Natural killer cell (primary cell): Measurements from ENCODE around the gene PREX1. TPM values are rescaled to one million over a fixed set of nuclear protein-coding genes. Genes with fewer than 3 reads are reported as not detected.

Experiments
- ATAC-seq, 3 donors: fragments of 150-1000 bp in 2 of 3; fragments of 200-7000 bp in 1 of 3; cut with Tn5 transposase; 1 replicate in 1 of 3; 2 replicates in 2 of 3; pipeline ENCODE4 v1.10.0; 2021; ENCODE audit warnings: mild to moderate bottlenecking in 2 of 3, moderate library complexity in 2 of 3
- DNase-seq, 2 donors: peaks; one replicate each; pipeline versions ENCODE4 v3.0.0 to v3.0.0-alpha.2; 2013 to 2021; ENCODE audit warnings: mixed read lengths in 1 of 2
- H3K27ac ChIP-seq: one replicate; pipeline ENCODE4 v1.5.1; 2013; ENCODE audit warnings: mild to moderate bottlenecking, low read length
- H3K27me3 ChIP-seq: one replicate; pipeline ENCODE4 v1.6.1; 2013; ENCODE audit warnings: low read length; ENCODE audit not compliant: control insufficient read depth, insufficient read depth
- H3K36me3 ChIP-seq: one replicate; pipeline ENCODE4 v1.6.1; 2013; ENCODE audit warnings: low read length; ENCODE audit not compliant: control insufficient read depth, insufficient read depth
- H3K4me1 ChIP-seq: one replicate; pipeline ENCODE4 v1.6.1; 2013; ENCODE audit warnings: low read length; ENCODE audit not compliant: control insufficient read depth, insufficient read depth
- H3K4me3 ChIP-seq: one replicate; pipeline ENCODE4 v1.5.1; 2013; ENCODE audit warnings: low read length
- H3K9me3 ChIP-seq: one replicate; pipeline ENCODE4 v1.6.1; 2013; ENCODE audit warnings: low read length; ENCODE audit not compliant: control insufficient read depth, insufficient read depth
- H3K27ac Mint-ChIP-seq, 2 donors: one replicate each; pipeline ENCODE4 v1.8.0; 2022; ENCODE audit warnings: mild to moderate bottlenecking in 2 of 2, mixed read lengths in 2 of 2, moderate library complexity in 1 of 2
- H3K27me3 Mint-ChIP-seq, 2 donors: one replicate each; pipeline ENCODE4 v1.8.0; 2022; ENCODE audit warnings: low read depth in 2 of 2, mixed read lengths in 2 of 2
- H3K36me3 Mint-ChIP-seq: one replicate; pipeline ENCODE4 v1.8.0; 2022; ENCODE audit warnings: mixed read lengths
- H3K4me1 Mint-ChIP-seq, 2 donors: one replicate each; pipeline ENCODE4 v1.8.0; 2022; ENCODE audit warnings: mixed read lengths in 2 of 2
- H3K4me3 Mint-ChIP-seq: one replicate; pipeline ENCODE4 v1.8.0; 2022; ENCODE audit warnings: mild to moderate bottlenecking, moderate library complexity, mixed read lengths
- H3K9me3 Mint-ChIP-seq, 2 donors: one replicate each; pipeline ENCODE4 v1.8.0; 2022; ENCODE audit warnings: mixed read lengths in 2 of 2
- CTCF ChIP-seq: fragments of 200-600 bp; IDR thresholded peaks from one replicate; pipeline ENCODE4 v1.8.0; 2022; ENCODE audit warnings: antibody characterized with exemption
- WGBS: methylation state at CpG from one replicate; pipeline ENCODE4 v1.1.7; 2013; ENCODE audit warnings: missing lambda C conversion rate; ENCODE audit not compliant: insufficient coverage; 5-methylcytosine and 5-hydroxymethylcytosine counted together
- intact Hi-C: fragments of 100-400 bp; cut with micrococcal nuclease; formaldehyde crosslinking; loops from one replicate; pipeline ENCODE4 v1.14.2; 2022
- total RNA-seq, 4 donors: library from RNA; stranded (reverse); fragments of 120-200 nt in 1 of 4; gene quantifications; one replicate each; pipeline versions ENCODE4 v1.2.3 to v1.2.4, GENCODE V29; 2013 to 2022

The PREX1 gene
- total RNA-seq, 3 donors from 2014 or later (not counting 1 experiment from before 2014, with no cell fraction given) = 382 to 392 (median 389) TPM

DNA sequence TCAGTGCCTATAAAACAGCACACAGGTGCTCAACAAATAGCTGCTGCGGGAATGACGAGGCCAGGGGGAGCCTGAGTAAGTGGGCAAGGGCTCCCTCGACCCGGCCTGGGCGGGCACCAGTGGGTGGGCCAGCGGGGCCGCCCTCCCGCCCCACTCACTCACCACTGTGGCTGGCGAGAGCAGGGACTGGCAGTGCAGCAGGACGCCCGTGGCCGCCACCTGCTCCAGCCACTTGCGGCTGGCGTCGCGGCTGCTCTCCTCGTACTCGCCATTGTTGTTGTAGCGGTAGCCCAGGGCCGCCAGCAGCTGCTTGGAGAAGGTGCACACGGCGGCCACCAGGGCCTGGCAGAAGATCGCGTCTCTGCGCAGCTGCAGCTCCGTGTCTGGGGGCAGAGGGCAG, 191.5 kb downstream of the PREX1 start:
- H3K4me3 ChIP-seq = no peak overlapping the region
- H3K27ac ChIP-seq = no peak overlapping the region
- 93% methylated on average over 26 of the region's 26 CpGs for WGBS
- no peak for DNase-seq
- Mint-ChIP-seq H3K9me3 (no peaks in the 10 kb centered on the region), H3K36me3 (peaks cover 21% of the 10 kb centered on the region), H3K27ac (peak overlapping the region; percentile 36 to 88), H3K4me3 (no peak overlapping the region), H3K27me3 (no peaks in the 10 kb centered on the region), H3K4me1 (peaks cover 35 to 57% of the 10 kb centered on the region in 2 donors)
- TF ChIP-seq CTCF = no peak
- H3K27me3 ChIP-seq = no peaks in the 10 kb centered on the region
- H3K9me3 ChIP-seq = no peaks in the 10 kb centered on the region
- intact Hi-C loops = loop anchor here (5.0 kb wide), 1 partner anchor 271 kb away; no protein-coding TSS in a partner anchor
- H3K4me1 ChIP-seq = peaks cover 20% of the 10 kb centered on the region
- H3K36me3 ChIP-seq = peaks cover 96% of the 10 kb centered on the region
- ATAC-seq = no peak

DNA sequence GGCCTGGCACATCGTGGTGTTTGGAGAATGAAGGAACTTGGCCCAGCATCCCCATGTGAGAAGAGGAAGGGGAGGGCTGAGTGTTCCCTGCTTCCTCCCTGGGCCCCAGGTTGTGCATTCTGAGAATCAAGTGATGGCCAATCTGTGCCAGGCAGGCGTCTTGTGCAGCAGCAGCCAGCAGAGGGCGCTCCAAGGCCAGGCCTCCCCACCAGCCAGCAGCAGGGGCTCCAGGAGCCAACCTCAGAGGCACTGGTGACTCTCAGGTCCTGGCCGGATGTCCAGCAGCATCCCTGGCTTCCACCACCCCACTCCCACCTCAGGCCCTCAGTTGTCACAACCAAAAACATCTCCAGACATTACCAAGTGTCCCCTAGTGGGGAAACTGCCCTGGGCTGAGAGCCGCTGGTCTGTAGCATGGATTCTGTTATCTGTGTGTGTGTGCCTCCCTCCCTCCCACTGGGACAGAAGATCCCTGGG, 192.0 kb downstream of the PREX1 start:
- Mint-ChIP-seq H3K4me3 (no peak overlapping the region), H3K4me1 (peaks cover 35 to 54% of the 10 kb centered on the region in 2 donors), H3K27ac (peak overlapping the region; percentile 82 to 83), H3K9me3 (no peaks in the 10 kb centered on the region), H3K27me3 (no peaks in the 10 kb centered on the region), H3K36me3 (peaks cover 16% of the 10 kb centered on the region)
- Histone ChIP-seq H3K27ac (no peak overlapping the region), H3K9me3 (no peaks in the 10 kb centered on the region), H3K27me3 (no peaks in the 10 kb centered on the region), H3K36me3 (peaks cover 96% of the 10 kb centered on the region), H3K4me3 (no peak overlapping the region), H3K4me1 (peaks cover 20% of the 10 kb centered on the region)
- intact Hi-C loops = loop anchor here (5.0 kb wide), 1 partner anchor 271 kb away; no protein-coding TSS in a partner anchor
- 32% methylated on average over 5 of the region's 5 CpGs for WGBS
- peak; percentile 88 for TF ChIP-seq CTCF
- ATAC-seq = peak; percentile 57 to 70 (median 67)
- DNase-seq = peak; percentile 68 to 71

DNA sequence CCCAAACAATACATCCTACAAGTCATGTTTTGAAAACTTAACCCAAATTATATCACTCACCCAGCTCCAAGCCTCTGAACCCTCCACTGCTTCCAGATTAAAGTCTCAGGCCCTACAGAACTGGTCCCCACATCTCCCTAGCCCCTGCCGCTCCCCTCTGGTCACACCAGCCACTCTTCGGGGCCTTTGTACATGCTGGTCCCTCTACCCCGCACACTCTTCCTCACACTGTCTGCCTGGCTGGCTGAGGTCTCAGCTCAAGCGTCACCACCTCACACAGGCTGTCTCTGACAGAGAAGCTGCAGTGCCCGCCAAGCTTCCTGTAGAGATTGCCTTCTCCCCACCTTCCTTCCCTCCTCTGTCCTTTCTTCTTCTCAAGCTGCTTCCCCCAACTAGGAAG, 192.4 kb downstream of the PREX1 start:
- no peak for ATAC-seq
- no peak overlapping the region for H3K4me3 ChIP-seq
- H3K4me1 Mint-ChIP-seq = peaks cover 34 to 49% of the 10 kb centered on the region in 2 donors

More for the DNA sequence above, 192.4 kb downstream of the PREX1 start:
- Histone ChIP-seq H3K9me3 (no peaks in the 10 kb centered on the region), H3K36me3 (peaks cover 97% of the 10 kb centered on the region), H3K4me1 (peaks cover 20% of the 10 kb centered on the region), H3K27ac (no peak overlapping the region), H3K27me3 (no peaks in the 10 kb centered on the region)
- peaks cover 11% of the 10 kb centered on the region for H3K36me3 Mint-ChIP-seq
- no peak overlapping the region for H3K4me3 Mint-ChIP-seq
- H3K27ac Mint-ChIP-seq = peak overlapping the region; percentile 82 to 83
- WGBS = 91% methylated on average over 5 of the region's 5 CpGs
- DNase-seq = no peak
- no peak for TF ChIP-seq CTCF
- H3K27me3 Mint-ChIP-seq = no peaks in the 10 kb centered on the region
- no peaks in the 10 kb centered on the region for H3K9me3 Mint-ChIP-seq
- intact Hi-C loops = loop anchor here (5.0 kb wide), 1 partner anchor 272 kb away; no protein-coding TSS in a partner anchor
